Fibroblast of pulmonary artery (primary cell): ENCODE data around the gene TRIO.

Source experiments
- DNase-seq: peaks from one replicate; pipeline ENCODE4 v3.0.0-alpha.2; 2010; ENCODE audit warnings: low read depth
- H3K4me3 ChIP-seq: replicated peaks from 2 replicates; pipeline ENCODE4 v1.5.1; 2011; ENCODE audit warnings: low read depth, mild to moderate bottlenecking, control low read depth, low read length, moderate library complexity
- CTCF ChIP-seq: IDR thresholded peaks from 2 replicates; pipeline ENCODE4 v1.5.1; 2011; ENCODE audit warnings: mild to moderate bottlenecking, control low read depth, low read length, inconsistent platforms; ENCODE audit errors: missing control alignments

TRIO gene

GRCh38 chr5:14472986-14473567 lies 329.9 kb downstream of the TRIO start:
- peak; percentile 47 for DNase-seq
- no peak overlapping the region for H3K4me3 ChIP-seq
- no peak for TF ChIP-seq CTCF

GRCh38 chr5:14475045-14475444 lies 331.9 kb downstream of the TRIO start:
- no peak overlapping the region for H3K4me3 ChIP-seq
- no peak for DNase-seq
- TF ChIP-seq CTCF = no peak

GRCh38 chr5:14476786-14477435 lies 333.8 kb downstream of the TRIO start:
- TF ChIP-seq CTCF = no peak
- H3K4me3 ChIP-seq = no peak overlapping the region
- peak; percentile 70 for DNase-seq

GRCh38 chr5:14479143-14479696 lies 336.1 kb downstream of the TRIO start:
- DNase-seq = no peak
- TF ChIP-seq CTCF = no peak

GRCh38 chr5:14481349-14481748 lies 338.2 kb downstream of the TRIO start:
- H3K4me3 ChIP-seq = no peak overlapping the region
- TF ChIP-seq CTCF = no peak
- no peak for DNase-seq

More at GRCh38 chr5:14479143-14479696, 336.1 kb downstream of the TRIO start:
- H3K4me3 ChIP-seq = no peak overlapping the region

- no peak overlapping the region for H3K4me3 ChIP-seq
- no peak for TF ChIP-seq CTCF
- no peak for DNase-seq
These were observed 338.9 kb downstream of the TRIO start for GRCh38 chr5:14482085-14482484.
